Measurements from ENCODE around the gene RAN.

RAN gene

GRCh38 chr12:130919086-130919485 lies 47.2 kb downstream of the RAN start:
- peaks cover 7% of the 10 kb centered on the region; the same call in 1 of the 2 replicates for H3K27me3 ChIP-seq (ENCODE audit: insufficient read depth, low read length)

GRCh38 chr12:130920119-130920703 lies 48.3 kb downstream of the RAN start:
- Histone ChIP-seq H3K9ac (ENCODE audit: low read depth, low read length) (no peak overlapping the region), H3K4me3 (ENCODE audit: low read length) (no peak overlapping the region), H3K4me1 (ENCODE audit: insufficient read depth, low read length) (no peaks in the 10 kb centered on the region), H3K9me3 (ENCODE audit: insufficient read depth, low read depth, low read length) (no peaks in the 10 kb centered on the region), H3K36me3 (ENCODE audit: insufficient read depth, low read length) (no peaks in the 10 kb centered on the region), H3K27ac (ENCODE audit: low read depth, low read length) (no peak overlapping the region), H3K27me3 (ENCODE audit: insufficient read depth, low read length) (peaks cover 7% of the 10 kb centered on the region; the same call in 1 of the 2 replicates)
- WGBS: 95% methylated on average over 15 of the region's 15 CpGs

More at GRCh38 chr12:130919086-130919485, 47.2 kb downstream of the RAN start:
- no peak overlapping the region for H3K27ac ChIP-seq (ENCODE audit: low read depth, low read length)
- 65% methylated on average over 1 of the region's 1 CpG for WGBS
- H3K9me3 ChIP-seq (ENCODE audit: insufficient read depth, low read depth, low read length): no peaks in the 10 kb centered on the region
- H3K4me3 ChIP-seq (ENCODE audit: low read length): no peak overlapping the region
- H3K36me3 ChIP-seq (ENCODE audit: insufficient read depth, low read length): no peaks in the 10 kb centered on the region
- H3K9ac ChIP-seq (ENCODE audit: low read depth, low read length): no peak overlapping the region
- H3K4me1 ChIP-seq (ENCODE audit: insufficient read depth, low read length): no peaks in the 10 kb centered on the region

- H3K36me3 ChIP-seq (ENCODE audit: insufficient read depth, low read length): no peaks in the 10 kb centered on the region
- H3K4me1 ChIP-seq (ENCODE audit: insufficient read depth, low read length): no peaks in the 10 kb centered on the region
- no peak overlapping the region for H3K4me3 ChIP-seq (ENCODE audit: low read length)
- no peak overlapping the region for H3K27ac ChIP-seq (ENCODE audit: low read depth, low read length)
- peaks cover 7% of the 10 kb centered on the region; the same call in 1 of the 2 replicates for H3K27me3 ChIP-seq (ENCODE audit: insufficient read depth, low read length)
- 91% methylated on average over 8 of the region's 8 CpGs for whole genome bisulfite sequencing
- H3K9ac ChIP-seq (ENCODE audit: low read depth, low read length): no peak overlapping the region
- no peaks in the 10 kb centered on the region for H3K9me3 ChIP-seq (ENCODE audit: insufficient read depth, low read depth, low read length)
These were observed 49.0 kb downstream of the RAN start for GRCh38 chr12:130920723-130921381.

DNA sequence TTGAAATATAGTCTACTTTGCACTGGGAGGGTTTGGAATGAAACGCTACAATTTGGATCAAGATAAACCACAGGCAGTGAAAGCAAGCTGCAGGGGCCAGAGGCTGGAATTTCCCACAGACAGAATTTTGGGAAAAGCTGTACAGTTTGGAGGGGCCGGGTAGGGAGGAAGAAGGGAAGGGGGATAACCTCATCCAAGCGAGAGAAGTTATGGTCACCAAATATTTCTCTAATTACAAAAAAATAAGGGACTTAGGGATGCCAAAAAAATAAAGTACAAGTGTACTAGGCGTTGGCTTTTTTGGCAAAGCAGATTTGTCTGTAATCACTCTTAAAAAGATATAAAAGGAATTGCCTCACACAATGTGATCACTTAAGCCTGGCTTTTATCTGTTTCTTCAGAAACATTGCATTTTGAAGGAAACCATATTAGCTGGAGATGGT lies 50.7 kb downstream of the RAN start:
- no peaks in the 10 kb centered on the region for H3K27me3 ChIP-seq (ENCODE audit: insufficient read depth, low read length)
- no peak overlapping the region for H3K4me3 ChIP-seq (ENCODE audit: low read length)
- WGBS: 93% methylated on average over 3 of the region's 4 CpGs

DNA sequence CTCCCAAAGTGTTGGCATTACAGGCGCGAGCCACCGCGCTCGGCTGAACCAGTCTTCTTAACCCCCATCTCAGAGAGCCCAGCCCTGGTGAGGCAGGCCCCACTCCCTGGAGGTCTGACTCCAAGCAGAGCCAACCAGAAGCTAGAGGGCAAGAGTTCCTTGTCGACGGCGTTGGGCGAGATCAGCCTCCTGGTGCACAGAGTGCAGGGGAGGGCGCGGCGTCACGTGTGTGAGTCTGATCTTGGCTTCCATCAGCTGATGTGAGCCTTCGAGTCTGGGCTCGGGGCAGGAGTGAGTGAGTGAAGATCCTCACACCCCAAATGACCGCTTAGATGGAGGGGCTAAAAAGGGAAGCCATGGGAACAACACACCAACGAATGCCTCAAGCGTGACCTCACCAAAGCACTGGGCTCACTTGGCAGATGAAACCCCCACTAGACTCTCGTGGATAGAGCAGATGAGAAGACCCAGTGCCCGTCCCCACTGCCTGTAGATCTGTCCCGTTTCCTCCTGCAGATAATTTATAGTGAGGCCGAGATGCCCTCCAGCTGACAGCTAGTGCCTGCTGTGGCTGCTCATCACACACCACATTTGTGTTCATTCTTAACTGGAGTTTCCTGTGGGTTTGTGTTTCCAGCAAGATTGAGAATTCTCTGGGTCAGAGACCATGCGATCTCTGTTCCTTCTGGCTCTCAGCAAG lies 53.2 kb downstream of the RAN start:
- Histone ChIP-seq H3K4me1 (ENCODE audit: insufficient read depth, low read length) (no peaks in the 10 kb centered on the region), H3K27ac (ENCODE audit: low read depth, low read length) (no peak overlapping the region), H3K4me3 (ENCODE audit: low read length) (no peak overlapping the region), H3K27me3 (ENCODE audit: insufficient read depth, low read length) (no peaks in the 10 kb centered on the region), H3K9me3 (ENCODE audit: insufficient read depth, low read depth, low read length) (no peaks in the 10 kb centered on the region), H3K36me3 (ENCODE audit: insufficient read depth, low read length) (no peaks in the 10 kb centered on the region), H3K9ac (ENCODE audit: low read depth, low read length) (no peak overlapping the region)
- WGBS: 94% methylated on average over 23 of the region's 23 CpGs

More for the DNA sequence above, 50.7 kb downstream of the RAN start:
- no peaks in the 10 kb centered on the region for H3K4me1 ChIP-seq (ENCODE audit: insufficient read depth, low read length)
- H3K36me3 ChIP-seq (ENCODE audit: insufficient read depth, low read length): no peaks in the 10 kb centered on the region
- H3K9ac ChIP-seq (ENCODE audit: low read depth, low read length): no peak overlapping the region
- H3K27ac ChIP-seq (ENCODE audit: low read depth, low read length): no peak overlapping the region
- H3K9me3 ChIP-seq (ENCODE audit: insufficient read depth, low read depth, low read length): no peaks in the 10 kb centered on the region

DNA sequence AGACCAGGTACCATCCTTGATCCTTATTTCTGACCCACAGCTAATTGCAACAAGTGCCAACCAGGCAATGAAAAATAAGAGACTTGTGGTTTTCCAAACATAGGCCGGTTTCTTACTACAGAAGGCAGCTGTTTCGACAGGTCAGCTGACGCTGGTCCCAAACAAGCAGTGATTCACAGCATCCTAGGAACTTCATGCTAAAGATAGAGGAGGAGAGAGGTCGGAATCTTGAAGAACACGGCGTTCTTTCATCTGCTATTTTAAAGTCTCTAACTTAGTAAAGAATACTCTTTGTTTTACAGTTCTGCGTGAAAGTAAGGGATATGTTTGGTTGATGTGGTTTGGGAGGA lies 53.8 kb downstream of the RAN start:
- H3K9me3 ChIP-seq (ENCODE audit: insufficient read depth, low read depth, low read length): no peaks in the 10 kb centered on the region
- H3K27me3 ChIP-seq (ENCODE audit: insufficient read depth, low read length): no peaks in the 10 kb centered on the region
- H3K27ac ChIP-seq (ENCODE audit: low read depth, low read length): no peak overlapping the region
- no peak overlapping the region for H3K9ac ChIP-seq (ENCODE audit: low read depth, low read length)
- whole genome bisulfite sequencing: 88% methylated on average over 5 of the region's 7 CpGs
- no peak overlapping the region for H3K4me3 ChIP-seq (ENCODE audit: low read length)
- H3K4me1 ChIP-seq (ENCODE audit: insufficient read depth, low read length): no peaks in the 10 kb centered on the region
- H3K36me3 ChIP-seq (ENCODE audit: insufficient read depth, low read length): no peaks in the 10 kb centered on the region
